Esophagus muscularis mucosa (tissue), 4 donors: Measurements from ENCODE around the gene SLC4A4. TPM values are rescaled to one million over a fixed set of nuclear protein-coding genes. Genes with fewer than 3 reads are reported as not detected.

Experiments used
- DNase-seq: peaks from one replicate; pipeline ENCODE4 v3.0.0-alpha.2; 2017; ENCODE audit errors: extremely low spot score
- H3K27ac ChIP-seq, 4 donors: fragments of 200-600 bp; sonication (generic); replicated peaks in 1 of 4; 1 replicate in 3 of 4; 2 replicates in 1 of 4; pipeline ENCODE4 v1.5.1; 2016 to 2019; ENCODE audit warnings: mild to moderate bottlenecking in 1 of 4
- H3K27me3 ChIP-seq, 4 donors: fragments of 200-600 bp; sonication (generic); one replicate each; pipeline versions ENCODE4 v1.5.1 to v1.6.0; 2016 to 2019
- H3K36me3 ChIP-seq, 4 donors: fragments of 200-600 bp; sonication (generic); one replicate each; pipeline ENCODE4 v1.5.1; 2016 to 2019
- H3K4me1 ChIP-seq, 4 donors: fragments of 200-600 bp; sonication (generic); one replicate each; pipeline ENCODE4 v1.5.1; 2016 to 2019
- H3K4me3 ChIP-seq, 4 donors: fragments of 200-600 bp; sonication (generic); 1 replicate in 2 of 4; 2 replicates in 2 of 4; pipeline ENCODE4 v1.5.1; 2016 to 2019; ENCODE audit warnings: mild to moderate bottlenecking in 4 of 4, moderate library complexity in 1 of 4
- H3K9me3 ChIP-seq, 4 donors: fragments of 200-600 bp; sonication (generic); 1 replicate in 3 of 4; 2 replicates in 1 of 4; pipeline ENCODE4 v1.5.1; 2016 to 2019
- EP300 ChIP-seq: sonication (generic); formaldehyde crosslinking; IDR thresholded peaks from one replicate; pipeline ENCODE4 v1.6.1; 2017; ENCODE audit warnings: antibody characterized with exemption
- POLR2A ChIP-seq: fragments of 450-650 bp; IDR thresholded peaks from one replicate; pipeline ENCODE4 v1.6.1; 2017; ENCODE audit warnings: antibody characterized with exemption, moderate library complexity, mild to moderate bottlenecking, low read depth
- POLR2AphosphoS5 ChIP-seq, 2 donors: sonication (generic); formaldehyde crosslinking; IDR thresholded peaks; one replicate each; pipeline ENCODE4 v1.6.1; 2017; ENCODE audit warnings: antibody characterized with exemption in 2 of 2
- WGBS: methylation state at CpG from one replicate; pipeline ENCODE4 v1.1.5; 2018; 5-methylcytosine and 5-hydroxymethylcytosine counted together
- intact Hi-C: fragments of 100-400 bp; cut with DNase I; formaldehyde crosslinking; loops from one replicate; pipeline ENCODE4 v1.15.1; 2023
- total RNA-seq, 4 donors: library from RNA; depleted of rRNA; stranded (reverse); fragments of >200 nt; gene quantifications; one replicate each; pipeline versions ENCODE4 v1.1.0 to v1.2.1, GENCODE V29; 2016
- TF ChIP-seq, protein P1 (sequence below), 3 experiments: fragments of 200-600 bp in 2 of 3; fragments of 450-650 bp in 1 of 3; sonication (generic) in 2 of 3; IDR thresholded peaks; one replicate each; pipeline ENCODE4 v1.5.1; 2017 to 2019; ENCODE audit warnings: antibody characterized with exemption in 3 of 3, mild to moderate bottlenecking in 2 of 3, moderate library complexity in 1 of 3

SLC4A4 gene
- total RNA-seq, 4 donors from 2014 or later: 1.2 to 4.8 (median 2.7) TPM

DNA sequence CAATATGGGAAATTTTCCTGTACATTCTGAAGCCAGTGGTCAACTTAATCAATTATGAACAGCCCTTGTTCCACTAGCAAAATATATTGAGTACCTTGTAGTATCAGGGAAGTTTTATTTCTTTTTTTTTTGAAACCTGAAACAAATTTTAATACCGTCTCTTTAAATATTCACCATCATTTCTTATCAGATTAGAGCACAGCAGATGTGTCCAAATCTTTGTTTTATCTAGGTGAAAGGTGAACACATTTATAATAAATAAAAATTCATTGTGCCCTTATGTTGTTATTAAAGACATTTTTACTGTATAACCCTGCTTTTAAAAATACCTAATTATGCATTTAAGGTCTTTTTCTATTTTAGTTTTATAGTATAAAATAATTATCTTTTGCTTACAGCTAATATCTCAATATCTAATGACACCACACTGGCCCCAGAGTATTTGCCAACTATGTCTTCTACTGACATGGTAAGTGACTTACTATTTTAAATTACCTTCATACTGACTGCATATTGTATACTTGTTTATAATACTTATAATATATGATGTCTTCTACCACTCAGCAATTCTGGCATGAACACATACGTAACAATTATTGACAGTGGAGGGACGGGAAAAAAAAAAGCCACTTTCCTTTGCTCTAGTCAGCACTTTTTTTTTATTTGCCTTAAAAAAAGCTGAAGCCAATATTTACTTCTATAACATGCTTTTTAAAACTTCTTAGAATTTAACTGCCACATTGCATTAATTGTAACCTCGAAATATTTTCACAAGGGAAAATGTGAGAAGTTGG, 147.9 kb downstream of the SLC4A4 start:
- Histone ChIP-seq H3K9me3 (no peaks in the 10 kb centered on the region), H3K4me1 (peaks cover 0 to 16% (median 0%) of the 10 kb centered on the region in 4 donors), H3K36me3 (no peaks in the 10 kb centered on the region), H3K27ac (no peak overlapping the region), H3K4me3 (no peak overlapping the region), H3K27me3 (no peaks in the 10 kb centered on the region)
- no peak for TF ChIP-seq EP300
- TF ChIP-seq, protein P1, sequence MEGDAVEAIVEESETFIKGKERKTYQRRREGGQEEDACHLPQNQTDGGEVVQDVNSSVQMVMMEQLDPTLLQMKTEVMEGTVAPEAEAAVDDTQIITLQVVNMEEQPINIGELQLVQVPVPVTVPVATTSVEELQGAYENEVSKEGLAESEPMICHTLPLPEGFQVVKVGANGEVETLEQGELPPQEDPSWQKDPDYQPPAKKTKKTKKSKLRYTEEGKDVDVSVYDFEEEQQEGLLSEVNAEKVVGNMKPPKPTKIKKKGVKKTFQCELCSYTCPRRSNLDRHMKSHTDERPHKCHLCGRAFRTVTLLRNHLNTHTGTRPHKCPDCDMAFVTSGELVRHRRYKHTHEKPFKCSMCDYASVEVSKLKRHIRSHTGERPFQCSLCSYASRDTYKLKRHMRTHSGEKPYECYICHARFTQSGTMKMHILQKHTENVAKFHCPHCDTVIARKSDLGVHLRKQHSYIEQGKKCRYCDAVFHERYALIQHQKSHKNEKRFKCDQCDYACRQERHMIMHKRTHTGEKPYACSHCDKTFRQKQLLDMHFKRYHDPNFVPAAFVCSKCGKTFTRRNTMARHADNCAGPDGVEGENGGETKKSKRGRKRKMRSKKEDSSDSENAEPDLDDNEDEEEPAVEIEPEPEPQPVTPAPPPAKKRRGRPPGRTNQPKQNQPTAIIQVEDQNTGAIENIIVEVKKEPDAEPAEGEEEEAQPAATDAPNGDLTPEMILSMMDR (IDR thresholded peaks at IDR 0.05): no peak
- no peak for TF ChIP-seq POLR2AphosphoS5 (IDR thresholded peaks at IDR 0.05)
- TF ChIP-seq POLR2A: no peak
- 75% methylated on average over 4 of the region's 4 CpGs for WGBS
- no peak for DNase-seq
- intact Hi-C loops: no loop called here

DNA sequence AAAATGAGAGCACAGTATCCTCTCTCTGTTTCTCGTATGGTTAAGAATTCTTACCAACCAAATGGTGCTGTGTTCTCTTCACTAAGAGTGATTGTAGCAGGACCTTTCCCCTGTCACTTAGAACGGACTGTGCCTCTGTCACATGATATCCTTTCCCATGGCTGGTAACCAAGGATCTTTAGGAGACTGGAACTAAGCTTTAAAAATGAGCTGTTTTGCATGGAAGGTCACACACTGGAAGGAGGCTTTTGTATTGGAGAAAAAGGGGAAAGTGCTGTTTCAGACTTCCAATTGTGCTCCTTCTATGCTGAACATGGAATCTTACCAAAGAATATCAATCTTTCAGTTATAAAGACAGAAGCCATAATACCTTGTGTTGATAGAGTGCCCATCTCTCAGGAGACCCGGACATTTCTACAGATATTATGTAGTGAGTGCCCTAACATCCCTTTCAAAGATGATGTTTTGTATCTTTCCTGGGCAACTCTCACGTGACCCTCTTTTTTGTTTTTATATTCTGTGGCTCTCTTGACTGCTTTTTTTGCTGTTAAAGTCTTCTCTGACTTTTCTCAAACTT, 148.6 kb downstream of the SLC4A4 start:
- no peak for DNase-seq
- TF ChIP-seq POLR2A: no peak
- no peak for TF ChIP-seq EP300
- TF ChIP-seq POLR2AphosphoS5 (IDR thresholded peaks at IDR 0.05): no peak
- TF ChIP-seq, protein P1 (IDR thresholded peaks at IDR 0.05): no peak
- peaks cover 0 to 16% (median 0%) of the 10 kb centered on the region in 4 donors for H3K4me1 ChIP-seq
- H3K4me3 ChIP-seq: no peak overlapping the region
- 69% methylated on average over 4 of the region's 4 CpGs for WGBS
- intact Hi-C loops: no loop called here
- no peaks in the 10 kb centered on the region for H3K9me3 ChIP-seq
- no peaks in the 10 kb centered on the region for H3K27me3 ChIP-seq
- H3K36me3 ChIP-seq: no peaks in the 10 kb centered on the region
- no peak overlapping the region for H3K27ac ChIP-seq

DNA sequence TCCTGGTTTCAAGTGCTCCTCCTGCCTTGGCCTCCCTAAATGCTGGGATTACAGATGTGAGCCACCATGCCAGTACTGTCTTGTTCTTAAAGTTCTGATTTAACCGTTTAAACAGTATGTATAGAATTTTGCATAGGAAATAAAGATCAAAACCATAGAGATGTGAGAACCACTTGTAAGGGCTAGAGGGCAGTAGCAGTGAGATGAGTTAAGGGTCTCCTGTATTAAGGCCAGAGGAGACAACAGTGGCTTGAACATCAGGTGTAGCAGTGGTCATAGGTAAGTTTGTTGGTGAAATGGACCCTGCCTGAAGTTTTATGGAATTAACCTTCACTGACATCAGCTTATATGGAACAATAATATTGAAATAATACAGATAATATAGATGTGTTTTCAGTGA, 155.7 kb downstream of the SLC4A4 start:
- Histone ChIP-seq H3K36me3 (no peaks in the 10 kb centered on the region), H3K27me3 (no peaks in the 10 kb centered on the region), H3K9me3 (no peaks in the 10 kb centered on the region), H3K27ac (no peak overlapping the region), H3K4me1 (no peaks in the 10 kb centered on the region), H3K4me3 (no peak overlapping the region)
- WGBS: 93% methylated on average over 1 of the region's 1 CpG
- TF ChIP-seq POLR2A: no peak
- TF ChIP-seq EP300: no peak
- TF ChIP-seq, protein P1 (IDR thresholded peaks at IDR 0.05): no peak
- no peak for TF ChIP-seq POLR2AphosphoS5 (IDR thresholded peaks at IDR 0.05)
- intact Hi-C loops: no loop called here
- no peak for DNase-seq

DNA sequence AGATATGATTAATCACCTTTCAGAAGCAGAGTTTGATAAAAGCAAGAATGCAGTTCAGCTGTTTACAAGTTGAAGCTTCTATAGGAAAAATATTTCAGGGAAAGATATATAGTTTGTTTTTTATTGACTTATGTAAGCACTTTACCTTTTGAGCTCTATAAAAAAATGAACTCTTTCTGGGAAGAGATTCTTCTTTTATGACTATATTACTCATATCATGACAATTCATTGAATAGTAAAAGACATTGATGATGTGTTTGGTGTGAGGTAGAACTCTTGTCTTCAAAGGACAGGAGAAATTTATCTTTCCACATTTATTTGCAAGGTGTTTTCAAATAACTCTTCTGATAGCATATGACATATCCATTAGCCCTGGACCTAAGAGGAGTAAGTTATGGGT, 156.6 kb downstream of the SLC4A4 start:
- TF ChIP-seq EP300: no peak
- Histone ChIP-seq H3K27me3 (no peaks in the 10 kb centered on the region), H3K9me3 (no peaks in the 10 kb centered on the region), H3K4me3 (no peak overlapping the region), H3K36me3 (no peaks in the 10 kb centered on the region), H3K4me1 (no peaks in the 10 kb centered on the region), H3K27ac (no peak overlapping the region)
- DNase-seq: no peak
- intact Hi-C loops: no loop called here

DNA sequence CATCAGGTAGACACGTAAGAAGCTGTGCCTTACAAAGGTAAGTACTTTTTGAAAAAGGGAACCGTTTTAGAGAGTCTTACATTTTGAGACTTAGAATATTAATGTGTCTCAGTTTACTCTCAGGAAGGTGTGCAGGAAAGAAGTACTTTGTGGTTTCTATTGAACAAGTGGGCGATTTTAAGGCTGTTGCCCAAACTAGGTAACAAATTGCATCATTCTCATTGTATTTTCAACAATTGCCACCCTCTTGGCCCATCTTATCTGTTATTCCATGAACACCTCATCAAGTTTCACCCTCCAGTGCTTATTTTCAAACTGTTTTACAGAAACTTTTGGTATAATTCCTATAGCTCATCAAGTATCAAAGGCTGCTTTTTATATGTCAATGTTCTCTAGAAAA, 158.3 kb downstream of the SLC4A4 start:
- no peak for DNase-seq
- whole genome bisulfite sequencing: 86% methylated on average over 3 of the region's 3 CpGs
- TF ChIP-seq POLR2AphosphoS5 (IDR thresholded peaks at IDR 0.05) (no peak), EP300 (no peak), POLR2A (no peak)
- TF ChIP-seq, protein P1 (IDR thresholded peaks at IDR 0.05): no peak
- H3K9me3 ChIP-seq: no peaks in the 10 kb centered on the region
- H3K27me3 ChIP-seq: no peaks in the 10 kb centered on the region
- no peak overlapping the region for H3K4me3 ChIP-seq
- no peaks in the 10 kb centered on the region for H3K36me3 ChIP-seq
- H3K27ac ChIP-seq: no peak overlapping the region
- H3K4me1 ChIP-seq: no peaks in the 10 kb centered on the region
- intact Hi-C loops: no loop called here
